ENCODE measurements around the gene ANXA9.
A peak's percentile ranks its signal among the peaks of the same experiment; 100 is the strongest.

The ANXA9 gene

GRCh38 chr1:151013518-151013917 is 31.4 kb downstream of the ANXA9 start:
- ChIA-PET CTCF (interaction anchor here (1.9 to 3.7 kb wide), 2 partner anchors 11 to 18 kb away, joined by 11 to 15 read pairs; no protein-coding TSS in a partner anchor), POLR2A (no interaction called here)
- TF ChIP-seq, protein P1, sequence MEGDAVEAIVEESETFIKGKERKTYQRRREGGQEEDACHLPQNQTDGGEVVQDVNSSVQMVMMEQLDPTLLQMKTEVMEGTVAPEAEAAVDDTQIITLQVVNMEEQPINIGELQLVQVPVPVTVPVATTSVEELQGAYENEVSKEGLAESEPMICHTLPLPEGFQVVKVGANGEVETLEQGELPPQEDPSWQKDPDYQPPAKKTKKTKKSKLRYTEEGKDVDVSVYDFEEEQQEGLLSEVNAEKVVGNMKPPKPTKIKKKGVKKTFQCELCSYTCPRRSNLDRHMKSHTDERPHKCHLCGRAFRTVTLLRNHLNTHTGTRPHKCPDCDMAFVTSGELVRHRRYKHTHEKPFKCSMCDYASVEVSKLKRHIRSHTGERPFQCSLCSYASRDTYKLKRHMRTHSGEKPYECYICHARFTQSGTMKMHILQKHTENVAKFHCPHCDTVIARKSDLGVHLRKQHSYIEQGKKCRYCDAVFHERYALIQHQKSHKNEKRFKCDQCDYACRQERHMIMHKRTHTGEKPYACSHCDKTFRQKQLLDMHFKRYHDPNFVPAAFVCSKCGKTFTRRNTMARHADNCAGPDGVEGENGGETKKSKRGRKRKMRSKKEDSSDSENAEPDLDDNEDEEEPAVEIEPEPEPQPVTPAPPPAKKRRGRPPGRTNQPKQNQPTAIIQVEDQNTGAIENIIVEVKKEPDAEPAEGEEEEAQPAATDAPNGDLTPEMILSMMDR (IDR thresholded peaks at IDR 0.05; ENCODE audit: insufficient read depth, low read length, missing control alignments): no peak
- no peak for DNase-seq (ENCODE audit: low read depth, low spot score)
- H3K4me3 ChIP-seq (ENCODE audit: low read depth, low read length): no peak overlapping the region

DNA sequence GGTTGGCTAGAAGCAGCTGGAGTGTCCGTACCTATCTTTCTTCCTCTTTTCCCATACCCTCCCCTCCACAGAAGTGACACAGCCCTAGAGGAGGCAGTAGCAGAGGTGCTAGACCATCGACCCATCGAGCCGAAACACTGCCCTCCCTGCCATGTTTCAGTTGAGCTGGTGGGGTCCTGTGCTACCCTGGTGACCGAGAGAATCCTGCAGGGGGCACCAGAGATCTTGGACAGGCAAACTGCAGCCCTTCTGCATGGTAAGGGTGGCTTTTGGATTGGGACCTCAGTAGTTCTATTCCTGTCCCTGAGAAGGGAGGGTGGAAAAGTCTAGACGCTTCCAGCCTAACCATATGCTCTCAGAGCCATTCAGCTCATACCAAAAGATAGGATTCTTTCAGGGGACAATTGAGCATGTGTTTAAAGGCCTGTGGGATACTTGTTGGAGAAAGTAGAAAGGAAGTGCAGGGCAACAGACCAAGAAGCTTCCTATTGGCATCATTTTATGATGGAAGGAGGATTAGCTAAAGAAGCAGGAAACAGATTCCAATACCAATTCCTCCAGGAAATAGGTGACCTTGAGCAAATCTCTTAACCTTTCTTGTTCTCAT is 42.6 kb downstream of the ANXA9 start:
- no peak overlapping the region for H3K4me3 ChIP-seq (ENCODE audit: low read depth, low read length)
- DNase-seq (ENCODE audit: low read depth, low spot score): no peak
- ChIA-PET CTCF (interaction anchor here (0.6 to 3.0 kb wide), 33 partner anchors 10 to 151 kb away, joined by 3 to 19 read pairs (median 4); partner anchors contain the start of genes BNIPL, C1orf56, LYSMD1 and MINDY1), POLR2A (no interaction called here)
- TF ChIP-seq, protein P1 (IDR thresholded peaks at IDR 0.05; ENCODE audit: insufficient read depth, low read length, missing control alignments): peak; percentile 79

GRCh38 chr1:151026460-151026859 is 44.4 kb downstream of the ANXA9 start:
- ChIA-PET POLR2A (no interaction called here), CTCF (interaction anchor here (0.6 to 3.3 kb wide), 5 partner anchors 12 to 73 kb away, joined by 3 to 19 read pairs (median 4); partner anchors contain the start of genes C1orf56 and MINDY1)
- DNase-seq (ENCODE audit: low read depth, low spot score): no peak
- H3K4me3 ChIP-seq (ENCODE audit: low read depth, low read length): no peak overlapping the region
- TF ChIP-seq, protein P1 (IDR thresholded peaks at IDR 0.05; ENCODE audit: insufficient read depth, low read length, missing control alignments): no peak

DNA sequence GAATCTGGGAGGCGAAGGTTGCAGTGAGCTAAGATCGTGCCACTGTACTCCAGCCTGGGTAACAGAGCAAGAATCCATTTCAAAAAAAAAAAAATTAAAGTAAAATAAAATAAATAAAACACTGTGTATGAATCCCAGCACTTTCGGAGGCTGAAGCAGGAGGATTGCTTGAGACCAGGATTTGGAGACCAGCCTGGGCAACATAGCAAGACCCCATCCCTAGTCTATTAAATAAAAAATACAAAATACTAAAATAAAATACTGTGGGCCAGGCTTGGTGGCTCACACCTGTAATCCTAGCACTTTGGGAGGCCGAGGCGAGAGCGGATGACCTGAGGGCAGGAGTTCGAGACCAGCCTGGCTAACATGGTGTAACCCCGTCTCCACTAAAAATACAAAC is 50.1 kb downstream of the ANXA9 start:
- POLR2A ChIA-PET: no interaction called here
- CTCF ChIA-PET: interaction anchor here (0.7 to 0.9 kb wide), 3 partner anchors 9 to 40 kb away, joined by 3 read pairs; partner anchors contain the start of gene C1orf56

GRCh38 chr1:151035167-151035566 is 53.1 kb downstream of the ANXA9 start:
- no peak for DNase-seq (ENCODE audit: low read depth, low spot score)
- H3K4me3 ChIP-seq (ENCODE audit: low read depth, low read length): no peak overlapping the region
- ChIA-PET CTCF (interaction anchor here (1.3 to 2.5 kb wide), 2 partner anchors 10 to 13 kb away, joined by 6 to 15 read pairs; partner anchors contain the start of gene C1orf56), POLR2A (no interaction called here)
- TF ChIP-seq, protein P1 (IDR thresholded peaks at IDR 0.05; ENCODE audit: insufficient read depth, low read length, missing control alignments): no peak

More for the DNA sequence above, 50.1 kb downstream of the ANXA9 start:
- no peak for DNase-seq (ENCODE audit: low read depth, low spot score)
- TF ChIP-seq, protein P1 (IDR thresholded peaks at IDR 0.05; ENCODE audit: insufficient read depth, low read length, missing control alignments): no peak
- H3K4me3 ChIP-seq (ENCODE audit: low read depth, low read length): no peak overlapping the region

DNA sequence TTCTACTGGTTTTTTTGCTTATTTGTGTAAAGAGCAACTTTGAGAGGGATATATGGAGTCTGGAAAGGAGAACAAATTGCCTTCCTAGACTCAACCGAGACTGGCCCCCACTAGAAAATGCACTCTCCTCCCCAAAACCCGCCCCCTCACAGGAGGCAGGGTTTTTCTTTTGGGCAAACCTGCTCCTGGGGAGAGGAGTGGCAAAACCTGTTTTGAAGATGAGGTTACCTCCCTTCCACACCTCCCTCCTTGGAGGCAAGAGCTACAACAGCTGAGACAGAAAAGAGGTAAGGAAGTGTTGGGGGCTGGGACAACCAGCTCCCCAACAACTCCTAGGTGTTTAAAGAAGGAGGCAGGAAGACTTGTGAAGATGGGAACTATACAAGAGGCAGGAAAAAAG is 54.3 kb downstream of the ANXA9 start, which contains the start of gene BNIPL:
BNIPL (plus strand) TSS at position 231 of the 400 bp plus-strand sequence; CDS start at position 371, 140 bp downstream.
- H3K4me3 ChIP-seq (ENCODE audit: low read depth, low read length): no peak within 1 kb of the TSS
- no peak for DNase-seq (ENCODE audit: low read depth, low spot score)
- ChIA-PET CTCF (interaction anchor here (0.8 to 2.4 kb wide), 2 partner anchors 12 kb away, joined by 3 to 14 read pairs; no protein-coding TSS in a partner anchor), POLR2A (no interaction called here)
- TF ChIP-seq, protein P1 (IDR thresholded peaks at IDR 0.05; ENCODE audit: insufficient read depth, low read length, missing control alignments): no peak

Data from AG04449 (cell line).